ENCODE data around the gene AKT1.

AKT1 gene

DNA sequence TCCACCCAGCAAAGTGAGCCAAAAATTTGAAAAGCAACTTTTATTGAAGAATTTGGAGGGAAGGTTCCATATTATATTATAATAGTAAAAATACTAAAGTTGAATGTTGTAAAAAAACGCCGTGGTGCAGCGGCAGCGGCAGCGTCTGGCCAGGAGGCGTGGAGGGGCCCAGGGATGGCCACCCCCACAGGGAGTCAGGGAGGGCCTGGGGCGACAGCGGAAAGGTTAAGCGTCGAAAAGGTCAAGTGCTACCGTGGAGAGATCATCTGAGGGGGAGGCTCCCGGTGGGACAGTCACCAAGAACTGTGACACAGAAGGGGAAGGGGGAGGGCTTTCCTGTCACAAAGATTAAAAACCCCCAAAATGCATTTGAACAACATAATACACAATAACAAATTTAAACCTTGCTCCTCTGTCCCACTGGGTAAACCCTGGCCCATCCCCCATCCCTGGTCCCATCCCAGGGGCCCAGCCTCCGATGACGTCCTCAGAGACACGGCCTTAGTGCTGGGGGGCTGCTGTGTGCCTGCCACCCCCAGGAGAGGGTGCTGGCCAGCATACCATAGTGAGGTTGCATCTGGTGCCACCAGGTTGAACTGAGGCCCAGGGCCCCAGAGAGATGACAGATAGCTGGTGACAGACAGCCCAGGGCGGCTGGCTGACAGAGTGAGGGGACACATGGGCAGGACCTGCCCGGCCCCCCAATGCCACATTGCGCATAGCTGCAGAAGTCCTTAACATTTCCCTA is 26.1 kb downstream of the AKT1 start:
- Mint-ChIP-seq H3K27me3 (no peaks in the 10 kb centered on the region), H3K9me3 (peaks cover 3% of the 10 kb centered on the region), H3K4me1 (ENCODE audit: low read depth) (peaks cover 10% of the 10 kb centered on the region), H3K4me3 (no peak overlapping the region), H3K27ac (no peak overlapping the region), H3K36me3 (ENCODE audit: low read depth) (peaks cover 30% of the 10 kb centered on the region)

DNA sequence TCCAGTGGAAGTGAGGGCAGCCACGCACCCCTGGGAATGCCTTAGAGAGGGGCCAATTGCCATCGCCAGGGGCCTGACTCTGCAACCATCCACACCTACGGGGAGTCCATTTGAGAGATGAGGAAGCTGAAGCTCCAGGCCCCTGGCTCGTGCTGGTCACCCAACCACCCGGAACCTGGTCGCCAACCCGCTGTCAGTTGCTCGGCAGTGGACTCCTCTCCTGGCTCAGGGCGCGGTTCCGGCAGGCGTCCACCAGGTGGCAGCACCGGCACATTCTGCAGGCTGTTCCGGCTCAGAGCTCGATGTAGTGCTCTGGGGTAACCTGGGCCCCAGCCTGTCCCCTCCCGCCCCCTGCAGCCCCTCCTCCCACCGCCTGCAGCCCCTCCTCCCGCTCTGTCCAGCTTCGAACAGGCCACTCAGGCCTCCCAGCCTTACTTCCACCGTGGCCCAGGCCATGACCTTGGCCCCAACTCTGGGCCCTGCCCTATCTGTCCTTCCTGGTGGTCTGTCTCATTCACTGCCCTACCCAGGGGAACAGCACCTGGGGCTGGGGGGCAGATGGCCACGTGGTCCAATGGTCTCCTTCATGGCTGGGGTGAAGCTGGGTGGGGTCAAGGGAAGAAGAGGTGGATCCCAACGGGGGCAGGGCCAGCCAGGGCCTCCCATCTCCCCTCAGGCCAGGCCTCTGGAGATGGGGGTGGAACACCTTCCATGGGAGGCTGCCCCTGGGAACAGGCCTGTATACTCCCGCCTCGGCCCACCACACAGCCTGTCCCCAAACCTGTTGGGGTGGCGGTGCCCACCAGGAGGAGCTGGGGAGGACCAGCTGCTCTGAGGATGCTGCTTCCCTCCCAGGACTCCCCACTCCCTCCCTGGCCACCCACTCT is 26.9 kb downstream of the AKT1 start:
- no peak overlapping the region for H3K27ac Mint-ChIP-seq
- peaks cover 10% of the 10 kb centered on the region for H3K4me1 Mint-ChIP-seq (ENCODE audit: low read depth)
- H3K9me3 Mint-ChIP-seq: peaks cover 3% of the 10 kb centered on the region
- H3K4me3 Mint-ChIP-seq: no peak overlapping the region
- peaks cover 30% of the 10 kb centered on the region for H3K36me3 Mint-ChIP-seq (ENCODE audit: low read depth)
- no peaks in the 10 kb centered on the region for H3K27me3 Mint-ChIP-seq

DNA sequence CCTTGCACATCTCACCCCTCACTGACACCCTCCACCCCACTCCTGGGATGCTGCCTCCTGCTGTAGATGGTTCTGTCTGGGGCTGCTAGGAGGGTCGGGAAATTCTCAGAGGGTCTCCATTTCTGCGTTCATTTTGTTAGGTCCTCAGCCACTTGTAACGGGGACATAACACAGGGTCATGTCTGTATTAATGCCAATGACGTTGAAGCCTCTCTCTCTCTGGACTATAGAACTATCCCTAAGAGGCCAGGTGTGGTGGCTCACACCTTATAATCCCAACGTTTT is 28.0 kb downstream of the AKT1 start:
- Mint-ChIP-seq H3K27ac (no peak overlapping the region), H3K27me3 (no peaks in the 10 kb centered on the region)

DNA sequence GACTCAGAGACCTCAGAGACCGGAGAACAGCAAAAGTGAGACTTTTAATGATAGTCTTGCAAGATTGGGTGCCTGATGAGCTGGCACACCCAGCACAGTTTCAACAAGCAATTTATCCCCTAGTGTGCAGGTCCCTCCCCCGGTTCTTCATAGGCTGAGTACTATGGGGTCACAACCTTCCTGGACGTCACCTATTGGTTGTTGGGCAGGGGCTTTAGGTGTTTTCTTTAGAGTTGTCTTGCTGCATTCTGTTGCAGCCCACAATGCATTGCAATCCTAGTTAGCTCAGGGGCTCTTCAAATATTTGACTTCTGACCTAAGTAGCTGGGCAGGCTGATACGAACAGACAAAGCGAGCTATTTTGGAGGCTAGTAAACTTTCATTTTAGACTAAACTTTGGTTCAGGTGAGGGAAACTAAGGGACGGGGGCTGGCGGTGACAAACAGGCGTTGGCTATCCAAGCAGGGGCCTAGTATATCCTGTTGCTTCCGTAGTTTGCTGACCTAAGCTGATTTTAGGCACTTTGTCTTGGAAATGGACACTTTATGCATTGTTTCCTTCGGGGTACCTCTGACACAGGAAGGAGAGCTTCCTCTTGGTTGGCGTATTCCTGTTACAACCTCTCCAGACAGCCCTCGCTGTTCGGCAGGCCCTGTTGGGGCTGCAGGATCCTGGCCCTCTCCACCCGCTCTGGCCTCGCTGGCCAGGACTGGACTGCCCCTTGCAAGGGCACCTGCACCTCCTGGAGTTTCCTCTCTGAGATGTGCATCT is 28.5 kb downstream of the AKT1 start:
- peaks cover 10% of the 10 kb centered on the region for H3K4me1 Mint-ChIP-seq (ENCODE audit: low read depth)
- H3K9me3 Mint-ChIP-seq: peaks cover 3% of the 10 kb centered on the region
- H3K27me3 Mint-ChIP-seq: no peaks in the 10 kb centered on the region
- no peak overlapping the region for H3K27ac Mint-ChIP-seq
- H3K36me3 Mint-ChIP-seq (ENCODE audit: low read depth): peaks cover 24% of the 10 kb centered on the region
- H3K4me3 Mint-ChIP-seq: no peak overlapping the region

More for the DNA sequence above, 28.0 kb downstream of the AKT1 start:
- H3K4me1 Mint-ChIP-seq (ENCODE audit: low read depth): peaks cover 10% of the 10 kb centered on the region
- H3K4me3 Mint-ChIP-seq: no peak overlapping the region
- peaks cover 3% of the 10 kb centered on the region for H3K9me3 Mint-ChIP-seq
- peaks cover 25% of the 10 kb centered on the region for H3K36me3 Mint-ChIP-seq (ENCODE audit: low read depth)

DNA sequence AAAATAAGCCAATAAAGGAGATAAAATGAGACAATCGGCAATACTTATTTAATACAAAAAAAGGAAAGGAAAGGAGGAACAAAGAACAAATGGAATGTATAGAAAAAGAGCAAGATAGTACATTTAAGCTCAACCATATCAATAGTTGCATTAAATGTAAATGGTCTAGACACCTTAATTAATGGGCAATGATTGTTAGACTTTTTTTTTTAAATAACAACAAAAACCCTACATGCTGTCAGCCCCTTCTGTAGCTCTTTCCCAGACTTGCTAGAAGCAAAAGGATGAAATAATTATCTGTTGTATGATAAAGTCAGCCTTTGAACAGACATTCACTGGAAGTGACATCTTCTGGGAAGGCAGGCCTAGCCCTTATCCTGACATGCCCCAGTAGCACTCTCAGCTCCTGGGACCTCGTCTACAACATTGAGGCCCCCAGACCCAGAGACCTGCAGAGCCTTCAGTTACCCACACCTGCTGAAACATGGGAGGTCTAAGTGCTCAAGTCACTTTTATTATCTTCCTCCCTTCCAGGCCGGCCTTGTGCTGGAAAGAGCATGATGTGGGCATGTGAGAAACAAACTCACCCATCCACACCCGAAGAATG is 29.2 kb downstream of the AKT1 start:
- H3K9me3 Mint-ChIP-seq: peaks cover 3% of the 10 kb centered on the region
- no peak overlapping the region for H3K27ac Mint-ChIP-seq
- H3K36me3 Mint-ChIP-seq (ENCODE audit: low read depth): peaks cover 26% of the 10 kb centered on the region
- H3K4me1 Mint-ChIP-seq (ENCODE audit: low read depth): peaks cover 10% of the 10 kb centered on the region
- no peak overlapping the region for H3K4me3 Mint-ChIP-seq
- no peaks in the 10 kb centered on the region for H3K27me3 Mint-ChIP-seq

DNA sequence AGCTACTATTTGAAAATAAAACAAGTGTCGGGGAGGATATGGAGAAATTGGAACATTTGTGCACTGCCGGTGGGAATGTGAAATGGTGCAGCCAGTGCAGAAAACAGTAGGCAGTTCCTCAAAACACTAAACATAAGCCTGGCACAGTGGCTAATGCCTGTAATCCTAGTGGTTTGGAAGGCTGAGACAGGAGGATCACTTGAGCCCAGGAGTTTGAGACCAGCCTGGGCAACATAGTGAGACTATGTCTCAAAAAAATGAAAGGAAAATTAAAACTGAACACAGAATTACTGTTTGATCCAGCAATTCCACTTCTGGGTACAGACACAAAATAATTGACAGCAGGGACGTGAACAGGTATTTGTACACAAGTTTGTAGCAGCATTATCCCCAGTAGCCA is 30.0 kb downstream of the AKT1 start:
- H3K27me3 Mint-ChIP-seq: no peaks in the 10 kb centered on the region

DNA sequence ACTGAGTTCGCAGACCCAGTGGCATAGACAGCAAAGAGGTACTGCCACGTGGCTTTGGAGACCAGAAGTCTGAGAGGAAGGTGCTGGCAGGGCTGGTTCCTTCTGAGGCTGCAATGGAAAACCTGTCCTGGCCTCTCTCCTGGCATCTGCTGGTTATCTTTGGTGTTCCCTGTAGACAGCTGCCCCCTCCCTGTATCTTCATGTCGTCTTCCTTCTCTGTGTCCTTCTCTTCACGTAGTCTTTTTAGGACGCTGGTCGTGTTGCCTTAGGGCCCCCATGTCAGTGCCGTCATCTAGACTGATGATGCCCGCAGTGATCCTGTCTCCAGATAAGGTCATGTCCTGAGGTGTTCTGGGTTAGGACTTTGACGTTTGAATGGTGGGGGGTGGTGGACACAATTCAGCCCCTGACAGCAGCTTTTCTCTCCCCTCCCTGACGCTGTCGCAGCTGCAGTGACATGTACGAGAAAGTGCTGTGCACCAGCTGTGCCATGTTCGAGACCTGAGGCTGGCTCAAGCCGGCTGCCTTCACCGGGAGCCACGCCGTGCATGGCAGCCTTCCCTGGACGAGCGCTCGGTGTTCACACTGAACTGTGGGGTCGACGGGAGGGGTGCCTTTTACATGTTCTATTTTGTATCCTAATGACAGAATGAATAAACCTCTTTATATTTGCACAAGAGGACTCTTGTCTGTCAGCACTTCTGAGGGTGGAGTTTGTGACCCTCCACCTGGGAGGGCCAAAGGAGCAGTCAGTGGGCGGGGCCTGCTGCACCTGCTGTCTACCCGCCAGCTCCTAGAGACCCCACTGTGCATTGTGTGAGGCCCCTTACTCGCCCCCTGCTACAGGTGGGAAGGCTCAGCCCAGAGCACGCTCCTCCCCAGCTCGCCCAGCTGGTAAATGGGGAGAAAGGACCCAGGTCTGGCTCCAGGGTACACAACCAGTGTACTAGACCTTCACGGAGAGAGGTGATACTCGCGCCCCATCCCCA is 36.3 kb downstream of the AKT1 start:
- Mint-ChIP-seq H3K9me3 (no peaks in the 10 kb centered on the region), H3K4me3 (no peak overlapping the region), H3K4me1 (ENCODE audit: low read depth) (peaks cover 23% of the 10 kb centered on the region), H3K27me3 (no peaks in the 10 kb centered on the region), H3K27ac (no peak overlapping the region), H3K36me3 (ENCODE audit: low read depth) (peaks cover 46% of the 10 kb centered on the region)

More for the DNA sequence above, 30.0 kb downstream of the AKT1 start:
- Mint-ChIP-seq H3K4me3 (no peak overlapping the region), H3K9me3 (no peaks in the 10 kb centered on the region), H3K27ac (no peak overlapping the region), H3K4me1 (ENCODE audit: low read depth) (peaks cover 10% of the 10 kb centered on the region), H3K36me3 (ENCODE audit: low read depth) (peaks cover 21% of the 10 kb centered on the region)

DNA sequence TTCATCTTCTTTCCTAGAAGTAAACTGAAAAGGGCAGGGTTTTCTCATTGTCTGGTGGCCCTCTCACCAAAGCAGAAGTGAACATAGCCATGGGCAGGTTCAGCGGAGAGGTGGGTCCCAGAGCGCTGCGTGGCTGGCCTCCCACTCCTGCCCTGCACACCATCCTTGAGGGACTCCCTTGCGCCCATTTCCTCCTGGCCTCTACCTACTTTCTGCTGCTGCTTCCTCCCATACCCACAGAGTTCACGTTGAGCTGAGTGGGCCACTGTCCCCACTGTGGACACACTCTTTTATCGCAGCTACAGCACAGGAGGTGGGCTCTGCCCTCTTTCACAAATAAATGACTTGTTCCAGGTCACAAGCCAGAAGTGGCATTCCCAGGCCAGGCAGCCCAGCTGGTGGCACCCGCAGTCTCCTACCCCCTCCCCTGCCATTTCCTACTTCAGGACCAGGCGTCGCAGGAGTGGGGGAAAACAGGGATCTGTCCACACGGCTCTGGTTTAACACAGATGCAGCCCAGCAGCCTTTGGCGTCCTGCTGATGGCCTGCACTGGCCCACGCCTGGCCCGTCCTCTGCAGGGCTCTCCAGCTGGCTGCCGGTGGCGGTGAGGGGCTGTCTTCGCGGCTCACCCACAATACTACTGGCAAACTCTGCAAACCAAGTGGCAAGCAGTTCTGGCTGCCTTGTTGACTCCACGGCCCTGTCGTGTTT is 37.7 kb downstream of the AKT1 start:
- Mint-ChIP-seq H3K4me1 (ENCODE audit: low read depth) (peaks cover 30% of the 10 kb centered on the region), H3K4me3 (no peak overlapping the region), H3K27ac (peak overlapping the region; percentile 52)

DNA sequence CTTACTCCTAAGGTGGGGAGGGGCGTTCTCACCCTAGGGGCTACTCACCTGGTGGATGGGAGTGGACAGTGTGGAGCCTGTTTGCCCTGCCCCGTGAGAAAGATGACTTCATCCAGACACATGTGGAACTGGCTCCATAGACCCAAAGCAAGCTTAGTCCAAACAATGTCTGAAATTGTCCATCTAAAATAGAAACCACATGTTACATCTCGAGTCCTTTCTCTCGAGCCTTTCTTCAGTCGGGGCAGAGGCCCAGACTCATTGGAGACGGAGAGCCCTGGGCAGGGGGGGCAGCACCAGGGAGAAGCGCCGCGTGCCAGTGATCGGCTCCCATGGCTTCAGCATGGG is 38.3 kb downstream of the AKT1 start:
- no peaks in the 10 kb centered on the region for H3K9me3 Mint-ChIP-seq
- no peaks in the 10 kb centered on the region for H3K27me3 Mint-ChIP-seq
- H3K27ac Mint-ChIP-seq: peak overlapping the region; percentile 2
- peaks cover 51% of the 10 kb centered on the region for H3K36me3 Mint-ChIP-seq (ENCODE audit: low read depth)
- peaks cover 30% of the 10 kb centered on the region for H3K4me1 Mint-ChIP-seq (ENCODE audit: low read depth)
- no peak overlapping the region for H3K4me3 Mint-ChIP-seq

More for the DNA sequence above, 37.7 kb downstream of the AKT1 start:
- Mint-ChIP-seq H3K9me3 (no peaks in the 10 kb centered on the region), H3K36me3 (ENCODE audit: low read depth) (peaks cover 54% of the 10 kb centered on the region), H3K27me3 (no peaks in the 10 kb centered on the region)

DNA sequence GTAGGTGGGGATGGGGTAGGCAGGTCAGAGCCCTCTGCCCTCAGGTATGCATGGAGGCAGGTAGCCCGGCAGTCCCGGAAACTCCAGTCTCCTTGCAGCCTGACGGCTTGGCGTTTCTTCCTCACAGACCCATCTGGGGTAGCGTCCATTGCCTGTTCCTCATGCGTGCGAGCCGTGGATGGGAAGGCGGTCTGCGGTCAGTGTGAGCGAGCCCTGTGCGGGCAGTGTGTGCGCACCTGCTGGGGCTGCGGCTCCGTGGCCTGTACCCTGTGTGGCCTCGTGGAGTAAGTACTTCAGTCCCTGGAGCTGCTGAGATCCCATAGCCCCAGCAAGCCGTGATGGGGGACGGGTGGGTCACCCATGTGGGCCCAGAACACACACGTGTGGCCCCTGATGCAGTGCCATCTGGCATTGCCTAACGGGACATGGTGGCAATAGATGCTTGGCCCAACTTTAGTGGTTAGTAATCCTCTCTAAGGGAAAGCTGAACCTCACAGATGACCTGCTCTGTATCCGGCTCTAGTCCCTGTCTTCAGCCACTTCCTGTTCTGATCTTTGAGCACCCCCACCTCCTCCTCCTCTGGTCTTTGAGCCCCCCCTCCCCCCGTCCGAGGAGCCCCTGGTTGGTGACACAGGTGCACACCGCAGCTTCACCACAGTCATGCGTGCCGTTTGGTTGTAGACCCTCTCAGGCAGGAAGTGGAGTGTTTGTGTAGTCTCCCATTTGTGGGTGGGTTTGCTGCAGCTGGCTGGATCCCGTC is 38.9 kb downstream of the AKT1 start:
- Mint-ChIP-seq H3K27me3 (no peaks in the 10 kb centered on the region), H3K27ac (peak overlapping the region; percentile 2), H3K36me3 (ENCODE audit: low read depth) (peaks cover 45% of the 10 kb centered on the region), H3K4me1 (ENCODE audit: low read depth) (peaks cover 30% of the 10 kb centered on the region), H3K9me3 (no peaks in the 10 kb centered on the region), H3K4me3 (no peak overlapping the region)

DNA sequence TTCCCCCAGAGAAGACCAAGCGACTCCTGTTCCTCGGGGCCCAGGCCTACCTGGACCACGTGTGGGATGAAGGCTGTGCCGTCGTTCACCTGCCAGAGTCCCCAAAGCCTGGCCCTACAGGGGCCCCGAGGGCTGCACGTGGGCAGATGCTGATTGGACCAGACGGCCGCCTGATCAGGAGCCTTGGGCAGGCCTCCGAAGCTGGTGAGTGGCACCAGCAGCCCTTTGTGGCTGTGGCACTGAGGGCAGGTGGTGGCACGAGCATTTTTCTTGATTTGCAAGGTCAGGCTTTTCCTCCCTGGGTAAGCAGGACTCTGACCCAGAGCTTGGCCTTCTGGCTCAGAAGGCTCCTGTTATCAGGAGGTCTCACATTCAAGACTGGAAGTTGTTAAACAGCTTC is 39.9 kb downstream of the AKT1 start:
- H3K9me3 Mint-ChIP-seq: no peaks in the 10 kb centered on the region
- H3K27ac Mint-ChIP-seq: no peak overlapping the region
- H3K36me3 Mint-ChIP-seq (ENCODE audit: low read depth): peaks cover 39% of the 10 kb centered on the region
- peaks cover 30% of the 10 kb centered on the region for H3K4me1 Mint-ChIP-seq (ENCODE audit: low read depth)
- H3K4me3 Mint-ChIP-seq: peak overlapping the region; percentile 18
- no peaks in the 10 kb centered on the region for H3K27me3 Mint-ChIP-seq

DNA sequence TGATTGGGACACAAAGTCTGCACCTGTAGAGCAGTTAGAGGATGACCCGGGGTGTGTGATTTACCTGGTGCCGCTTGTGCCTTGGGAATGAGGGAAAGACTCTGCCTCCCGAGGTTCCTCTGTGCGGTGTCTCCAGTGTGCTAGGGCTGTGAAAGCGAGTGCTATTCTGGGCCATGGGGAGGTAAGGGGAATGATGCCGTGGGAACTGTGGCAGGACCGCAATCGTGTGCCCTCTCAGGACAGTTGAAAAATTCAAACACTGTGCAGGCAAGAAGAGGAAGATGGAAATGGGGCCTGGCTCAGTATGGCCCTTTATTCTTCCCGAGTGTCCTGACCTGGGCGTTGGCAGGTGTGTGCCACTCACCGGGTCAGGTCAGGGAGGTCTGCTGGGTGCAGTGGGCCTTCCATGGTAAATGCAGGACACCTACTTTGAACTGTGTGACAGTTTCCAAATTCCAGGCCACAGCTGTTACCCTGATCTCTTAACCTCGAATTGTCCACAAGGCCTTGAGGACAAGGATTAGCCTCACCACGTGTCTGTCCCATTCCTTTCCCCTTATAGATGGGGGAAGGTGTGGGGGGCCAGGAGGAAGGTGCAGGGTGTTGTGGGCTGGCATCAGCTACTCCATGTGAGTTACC is 41.2 kb downstream of the AKT1 start:
- peaks cover 30% of the 10 kb centered on the region for H3K4me1 Mint-ChIP-seq (ENCODE audit: low read depth)

More for the DNA sequence above, 41.2 kb downstream of the AKT1 start:
- H3K27me3 Mint-ChIP-seq: no peaks in the 10 kb centered on the region
- H3K9me3 Mint-ChIP-seq: no peaks in the 10 kb centered on the region
- H3K27ac Mint-ChIP-seq: peak overlapping the region; percentile 92
- peaks cover 33% of the 10 kb centered on the region for H3K36me3 Mint-ChIP-seq (ENCODE audit: low read depth)
- peak overlapping the region; percentile 98 for H3K4me3 Mint-ChIP-seq
